ENCODE measurements around the gene BRD9. TPM values are rescaled to one million over a fixed set of nuclear protein-coding genes. Genes with fewer than 3 reads are reported as not detected.

Gene BRD9
- total and polyA plus RNA-seq, 9 of the 15 experiments (the other 6 are each of a cell fraction or from before 2014, with no cell fraction given) = 2.4 to 68.7 (median 44.9) TPM

GRCh38 chr5:935510-936084 is 43.0 kb upstream of the BRD9 start:
- Histone ChIP-seq H3K4me1 (replicated peaks in 1 of 2; ENCODE audit: control insufficient read depth in 2 of 2, insufficient read depth in 2 of 2, low read length in 2 of 2) (no peaks in the 10 kb centered on the region), H3K9me3 (replicated peaks; ENCODE audit: control insufficient read depth, insufficient read depth, low read depth, low read length) (no peaks in the 10 kb centered on the region), H4K20me1 (replicated peaks; ENCODE audit: control insufficient read depth, insufficient read depth, low read length) (no peaks in the 10 kb centered on the region; the same call in 1 of the 2 replicates), H3K36me3 (ENCODE audit: control insufficient read depth, insufficient read depth, low read length) (no peaks in the 10 kb centered on the region), H3K79me2 (ENCODE audit: control insufficient read depth, insufficient read depth, low read length) (no peaks in the 10 kb centered on the region), H2AFZ (ENCODE audit: low read depth, low read length) (peak overlapping the region; percentile 1; the same call in 1 of the 2 replicates), H3K4me3 (no peak overlapping the region), H3K27me3 (ENCODE audit: control insufficient read depth in 2 of 2, insufficient read depth in 2 of 2, low read length in 2 of 2) (peaks cover 23 to 48% of the 10 kb centered on the region in 2 experiments), H3K27ac (ENCODE audit: extremely low read depth, low read depth, low read length) (no peak overlapping the region), H3K9me1 (ENCODE audit: control insufficient read depth, insufficient read depth, low read length) (no peaks in the 10 kb centered on the region), H3K4me2 (ENCODE audit: insufficient read depth, low read length) (no peak overlapping the region), H3K9ac (ENCODE audit: insufficient read depth in 1 of 2, low read depth in 2 of 2, low read length in 2 of 2) (no peak overlapping the region)
- intact Hi-C loops (cut with micrococcal nuclease) = no loop called here
- no TSS peak for BruUV-seq (replicated peaks)
- ChIA-PET CTCF (ENCODE audit: low intra/inter-chr PET ratio) (no interaction called here), POLR2A (no interaction called here)
- TF ChIP-seq ZBTB49 (CRISPR knock-in tag; IDR thresholded peaks at IDR 0.05; ENCODE audit: borderline replicate concordance) (no peak), MEIS2 (IDR thresholded peaks at IDR 0.05; ENCODE audit: partially characterized antibody) (peak; percentile 36), PKNOX1 (IDR thresholded peaks at IDR 0.05) (peak; percentile 7; the same call in 1 of the 2 replicates), BHLHE40 (IDR thresholded peaks at IDR 0.05; ENCODE audit: low read length) (peak; percentile 42; the same call in 1 of the 2 replicates), SPI1 (IDR thresholded peaks at IDR 0.05; ENCODE audit: borderline replicate concordance, low read depth, low read length) (peak; percentile 85), KLF6 (CRISPR knock-in tag; IDR thresholded peaks at IDR 0.05; ENCODE audit: borderline replicate concordance) (no peak), FOXM1 (IDR thresholded peaks at IDR 0.05; ENCODE audit: low read depth) (no peak), FOXM1 (CRISPR knock-in tag; IDR thresholded peaks at IDR 0.05; ENCODE audit: low read depth) (no peak), GMEB1 (CRISPR knock-in tag; IDR thresholded peaks at IDR 0.05) (0 out of 2 replicates have a peak, but pooled peaks have one; percentile 13), ZNF766 (CRISPR knock-in tag; conservative IDR thresholded peaks at IDR 0.05) (peak; percentile 91), CHD2 (IDR thresholded peaks at IDR 0.05; ENCODE audit: low read depth, low read length) (peak; percentile 81)
- DNase-seq (ENCODE audit: extremely low read depth in 1 of 4, low spot score in 3 of 4) (no peak), FAIRE-seq (peak; percentile 19), ATAC-seq (peak; percentile 62)
- WGBS (ENCODE audit: insufficient coverage, low coverage, missing lambda C conversion rate) = 0% methylated on average over 5 of the region's 5 CpGs
- in situ Hi-C loops (cut with MboI) = loop anchor here (25.0 kb wide), 1 partner anchor 702 kb away; no protein-coding TSS in a partner anchor

Measured in K562 (cell line).